ACHN (cell line): ENCODE data around the gene PPP1R7.

ENCODE experiments used
- DNase-seq: peaks from one replicate; pipeline ENCODE4 v3.0.0-alpha.2; 2015
- in situ Hi-C: cut with HindIII; loops from 2 replicates; pipeline ENCODE4 v1.10.0; 2017; ENCODE audit warnings: low sequenced_read_pairs, low pct_ligation_motif_present, low pct_unique_long_range_greater_than_20kb

Gene PPP1R7

GRCh38 chr2:241118737-241119505, 31.3 kb upstream of the PPP1R7 start:
- in situ Hi-C loops: no loop called here
- no peak for DNase-seq

GRCh38 chr2:241120440-241120839, 29.8 kb upstream of the PPP1R7 start:
- in situ Hi-C loops: no loop called here
- DNase-seq: no peak

- no peak for DNase-seq
- in situ Hi-C loops: no loop called here
Measured at GRCh38 chr2:241121008-241121407, 29.3 kb upstream of the PPP1R7 start.

GRCh38 chr2:241122376-241123002, 27.8 kb upstream of the PPP1R7 start:
- no peak for DNase-seq
- in situ Hi-C loops: no loop called here

GRCh38 chr2:241123816-241124536, 26.3 kb upstream of the PPP1R7 start:
- in situ Hi-C loops: no loop called here
- DNase-seq: no peak

GRCh38 chr2:241125626-241126025, 24.6 kb upstream of the PPP1R7 start:
- in situ Hi-C loops: no loop called here
- no peak for DNase-seq

- in situ Hi-C loops: no loop called here
- no peak for DNase-seq
Measured at GRCh38 chr2:241126201-241126611, 24.1 kb upstream of the PPP1R7 start.

- no peak for DNase-seq
- in situ Hi-C loops: no loop called here
Measured at GRCh38 chr2:241126771-241127202, 23.5 kb upstream of the PPP1R7 start.

- in situ Hi-C loops: no loop called here
- no peak for DNase-seq
Measured at GRCh38 chr2:241128266-241128665, 22.0 kb upstream of the PPP1R7 start.

GRCh38 chr2:241129086-241129871, 21.0 kb upstream of the PPP1R7 start:
- in situ Hi-C loops: no loop called here
- no peak for DNase-seq

GRCh38 chr2:241130316-241130715, 20.0 kb upstream of the PPP1R7 start:
- no peak for DNase-seq
- in situ Hi-C loops: no loop called here

GRCh38 chr2:241131531-241131930, 18.7 kb upstream of the PPP1R7 start:
- no peak for DNase-seq
- in situ Hi-C loops: no loop called here

- in situ Hi-C loops: no loop called here
- DNase-seq: no peak
Measured at GRCh38 chr2:241132538-241133435, 17.5 kb upstream of the PPP1R7 start.

GRCh38 chr2:241133436-241133820, 16.8 kb upstream of the PPP1R7 start:
- DNase-seq: no peak
- in situ Hi-C loops: no loop called here

GRCh38 chr2:241134711-241135110, 15.6 kb upstream of the PPP1R7 start:
- DNase-seq: no peak

GRCh38 chr2:241135737-241136136, 14.5 kb upstream of the PPP1R7 start:
- in situ Hi-C loops: no loop called here
- no peak for DNase-seq

More at GRCh38 chr2:241134711-241135110, 15.6 kb upstream of the PPP1R7 start:
- in situ Hi-C loops: no loop called here

- in situ Hi-C loops: no loop called here
Measured at GRCh38 chr2:241136191-241136590, 14.1 kb upstream of the PPP1R7 start.

More at GRCh38 chr2:241136191-241136590, 14.1 kb upstream of the PPP1R7 start:
- DNase-seq: no peak
